Karpas-422 (cell line): Measurements from ENCODE around the gene DNAH6. TPM values are rescaled to one million over a fixed set of nuclear protein-coding genes. Genes with fewer than 3 reads are reported as not detected.

Experiments used
- DNase-seq: peaks from one replicate; pipeline ENCODE4 v3.0.0-alpha.2; 2015
- H2AFZ ChIP-seq: fragments of 200-600 bp; sonication (generic); 2 replicates; pipeline ENCODE4 v1.6.1; 2014; ENCODE audit warnings: antibody characterized with exemption, low read length, mixed read lengths
- H3K27ac ChIP-seq: fragments of 200-600 bp; sonication (generic); 2 replicates; pipeline ENCODE4 v1.5.1; 2014; ENCODE audit warnings: mild to moderate bottlenecking, low read length, moderate library complexity
- H3K27me3 ChIP-seq: fragments of 200-600 bp; sonication (generic); 2 replicates; pipeline ENCODE4 v1.6.1; 2014; ENCODE audit warnings: low read length, mixed read lengths
- H3K36me3 ChIP-seq: fragments of 200-600 bp; sonication (generic); 2 replicates; pipeline ENCODE4 v1.6.1; 2014; ENCODE audit warnings: low read length, mixed read lengths; ENCODE audit not compliant: insufficient read depth
- H3K4me1 ChIP-seq: fragments of 200-600 bp; sonication (generic); 2 replicates; pipeline ENCODE4 v1.6.1; 2014; ENCODE audit warnings: mild to moderate bottlenecking, low read length, mixed read lengths
- H3K4me2 ChIP-seq: fragments of 200-600 bp; sonication (generic); 2 replicates; pipeline ENCODE4 v1.6.1; 2014; ENCODE audit warnings: low read length, low read depth, mild to moderate bottlenecking; ENCODE audit not compliant: poor library complexity, severe bottlenecking
- H3K4me3 ChIP-seq: fragments of 200-600 bp; sonication (generic); 2 replicates; pipeline ENCODE4 v1.5.1; 2014; ENCODE audit warnings: mild to moderate bottlenecking, antibody characterized with exemption, low read length, mixed read lengths
- H3K79me2 ChIP-seq: fragments of 200-600 bp; sonication (generic); 2 replicates; pipeline ENCODE4 v1.6.1; 2014; ENCODE audit warnings: mild to moderate bottlenecking, low read length, mixed read lengths
- H3K9ac ChIP-seq: fragments of 200-600 bp; sonication (generic); 2 replicates; pipeline ENCODE4 v1.6.0; 2014; ENCODE audit warnings: low read length
- H3K9me2 ChIP-seq: fragments of 200-600 bp; sonication (generic), shearing (Covaris generic); replicated peaks from 2 replicates; pipeline ENCODE4 v1.6.0; 2014; ENCODE audit warnings: mild to moderate bottlenecking, low read length, moderate library complexity; ENCODE audit not compliant: insufficient read depth
- H3K9me3 ChIP-seq: fragments of 300-700, 200-600 bp; sonication (generic); 2 replicates; pipeline ENCODE4 v1.6.1; 2014; ENCODE audit warnings: low read length, mixed read lengths
- H4K20me1 ChIP-seq: fragments of 200-600 bp; sonication (generic); 2 replicates; pipeline ENCODE4 v1.6.1; 2014; ENCODE audit warnings: mild to moderate bottlenecking, antibody characterized with exemption, low read length, low read depth; ENCODE audit not compliant: insufficient read depth
- total RNA-seq: library from RNA; depleted of rRNA; stranded (reverse); fragments of >200 nt; shearing (Covaris generic); gene quantifications from 2 replicates; pipeline ENCODE4 v1.2.3, GENCODE V29; 2014; ENCODE audit warnings: low replicate concordance

Gene DNAH6
- total RNA-seq, 1 experiment from 2014 or later, result 0.15 TPM

DNA sequence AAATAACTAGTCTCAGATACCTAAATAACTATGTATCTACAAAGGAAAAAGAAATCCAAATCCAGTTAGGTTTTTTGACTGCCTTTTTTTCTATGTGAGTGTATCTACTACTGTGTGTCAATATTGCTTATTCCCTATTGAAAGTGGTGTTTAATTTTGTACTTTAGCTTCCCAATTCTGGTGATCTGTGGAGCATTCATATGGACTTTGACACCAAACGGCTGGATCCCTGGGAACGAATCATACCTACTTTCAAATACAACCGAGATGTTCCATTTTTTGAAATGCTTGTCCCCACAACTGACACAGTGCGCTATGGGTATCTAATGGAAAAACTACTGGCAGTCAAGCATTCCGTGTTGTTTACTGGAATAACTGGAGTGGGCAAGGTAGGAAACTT, 152.8 kb downstream of the DNAH6 start:
- Histone ChIP-seq H3K79me2 (no peaks in the 10 kb centered on the region), H4K20me1 (no peaks in the 10 kb centered on the region), H3K9me3 (no peaks in the 10 kb centered on the region), H3K4me2 (no peak overlapping the region), H3K4me3 (no peak overlapping the region), H3K27me3 (no peaks in the 10 kb centered on the region), H3K27ac (no peak overlapping the region), H3K4me1 (no peaks in the 10 kb centered on the region), H3K9ac (no peak overlapping the region), H2AFZ (no peak overlapping the region), H3K9me2 (no peaks in the 10 kb centered on the region), H3K36me3 (no peaks in the 10 kb centered on the region)
- no peak for DNase-seq

DNA sequence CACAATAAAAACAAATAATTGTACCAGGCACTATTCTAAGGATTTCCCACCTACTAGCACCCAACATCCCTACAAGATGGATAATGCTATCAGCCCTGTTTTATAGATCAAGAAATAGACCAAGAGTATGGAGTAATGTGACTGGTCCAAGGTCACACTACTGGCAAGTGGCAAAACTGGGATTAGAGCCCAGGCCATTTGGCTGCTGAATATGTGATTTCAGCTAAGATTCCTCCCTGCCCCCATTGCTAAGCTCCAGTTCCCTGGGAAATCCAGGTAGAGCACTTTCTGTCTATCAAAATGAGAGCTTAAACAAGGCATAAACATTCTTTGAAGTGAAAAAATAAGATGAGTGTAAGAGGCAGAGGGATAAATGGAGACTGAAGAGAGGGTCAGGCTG, 157.8 kb downstream of the DNAH6 start:
- Histone ChIP-seq H3K27ac (no peak overlapping the region), H4K20me1 (no peaks in the 10 kb centered on the region), H3K9me3 (no peaks in the 10 kb centered on the region), H3K9me2 (no peaks in the 10 kb centered on the region), H3K4me2 (no peak overlapping the region), H3K9ac (no peak overlapping the region), H3K4me3 (no peak overlapping the region), H3K4me1 (no peaks in the 10 kb centered on the region), H3K36me3 (no peaks in the 10 kb centered on the region), H3K27me3 (no peaks in the 10 kb centered on the region), H3K79me2 (no peaks in the 10 kb centered on the region), H2AFZ (no peak overlapping the region)
- DNase-seq, result no peak

DNA sequence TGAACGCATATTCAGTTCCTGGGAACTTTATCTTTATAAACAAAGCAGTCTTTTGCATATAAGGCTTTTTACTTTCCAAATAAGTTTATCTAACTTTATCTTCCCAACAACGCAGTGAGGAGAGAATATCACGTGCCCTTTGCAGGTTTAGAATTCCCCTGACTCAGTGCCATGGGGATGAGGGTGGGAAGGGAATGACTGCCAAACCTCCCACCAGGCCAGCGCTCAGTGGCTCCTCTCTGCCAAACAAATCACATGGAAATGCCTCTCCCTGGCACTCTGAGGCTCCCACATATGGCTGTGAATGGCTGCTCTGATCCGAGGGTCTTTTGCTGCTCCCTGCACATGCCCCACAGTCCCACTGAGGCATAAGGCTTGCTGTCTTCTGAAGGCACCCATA, 158.3 kb downstream of the DNAH6 start:
- no peaks in the 10 kb centered on the region for H3K36me3 ChIP-seq
- no peaks in the 10 kb centered on the region for H3K9me2 ChIP-seq

GRCh38 chr2:84676295-84676694, 160.0 kb downstream of the DNAH6 start:
- peak; percentile 32 for DNase-seq
- Histone ChIP-seq H3K4me1 (no peaks in the 10 kb centered on the region), H2AFZ (no peak overlapping the region), H3K36me3 (no peaks in the 10 kb centered on the region), H3K9ac (no peak overlapping the region), H3K9me2 (no peaks in the 10 kb centered on the region), H3K9me3 (no peaks in the 10 kb centered on the region), H3K27me3 (no peaks in the 10 kb centered on the region), H3K27ac (no peak overlapping the region), H3K4me2 (no peak overlapping the region), H3K79me2 (no peaks in the 10 kb centered on the region), H3K4me3 (no peak overlapping the region), H4K20me1 (no peaks in the 10 kb centered on the region)

More for the DNA sequence above, 158.3 kb downstream of the DNAH6 start:
- Histone ChIP-seq H3K4me3 (no peak overlapping the region), H3K79me2 (no peaks in the 10 kb centered on the region), H3K27ac (no peak overlapping the region), H3K4me2 (no peak overlapping the region), H2AFZ (no peak overlapping the region), H4K20me1 (no peaks in the 10 kb centered on the region), H3K27me3 (no peaks in the 10 kb centered on the region), H3K4me1 (no peaks in the 10 kb centered on the region), H3K9me3 (no peaks in the 10 kb centered on the region), H3K9ac (no peak overlapping the region)
- DNase-seq, result no peak

DNA sequence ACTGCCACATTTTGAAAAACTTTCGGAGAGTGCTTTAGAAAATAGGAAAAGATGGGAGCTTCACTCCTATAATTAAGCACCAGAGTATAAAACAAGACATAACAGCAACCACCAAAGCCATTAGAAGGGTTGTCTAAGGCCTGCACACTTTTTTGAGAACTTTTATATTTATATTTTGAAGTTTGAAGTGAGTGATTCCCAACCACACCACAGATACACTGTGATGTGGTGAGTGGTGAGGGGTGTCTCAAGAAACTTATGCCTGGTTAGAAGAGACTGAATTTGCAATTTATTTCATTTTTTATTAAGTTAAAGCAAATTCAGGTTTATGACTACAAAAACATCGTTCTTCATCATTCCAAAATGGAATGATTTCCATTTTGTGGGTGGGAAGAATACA, 161.9 kb downstream of the DNAH6 start:
- Histone ChIP-seq H3K4me2 (no peak overlapping the region), H3K4me3 (no peak overlapping the region), H3K9me2 (no peaks in the 10 kb centered on the region), H3K79me2 (no peaks in the 10 kb centered on the region), H3K9me3 (no peaks in the 10 kb centered on the region), H4K20me1 (no peaks in the 10 kb centered on the region), H3K27ac (no peak overlapping the region), H3K36me3 (no peaks in the 10 kb centered on the region), H3K27me3 (no peaks in the 10 kb centered on the region), H3K9ac (no peak overlapping the region), H2AFZ (no peak overlapping the region), H3K4me1 (no peaks in the 10 kb centered on the region)
- DNase-seq, result no peak

DNA sequence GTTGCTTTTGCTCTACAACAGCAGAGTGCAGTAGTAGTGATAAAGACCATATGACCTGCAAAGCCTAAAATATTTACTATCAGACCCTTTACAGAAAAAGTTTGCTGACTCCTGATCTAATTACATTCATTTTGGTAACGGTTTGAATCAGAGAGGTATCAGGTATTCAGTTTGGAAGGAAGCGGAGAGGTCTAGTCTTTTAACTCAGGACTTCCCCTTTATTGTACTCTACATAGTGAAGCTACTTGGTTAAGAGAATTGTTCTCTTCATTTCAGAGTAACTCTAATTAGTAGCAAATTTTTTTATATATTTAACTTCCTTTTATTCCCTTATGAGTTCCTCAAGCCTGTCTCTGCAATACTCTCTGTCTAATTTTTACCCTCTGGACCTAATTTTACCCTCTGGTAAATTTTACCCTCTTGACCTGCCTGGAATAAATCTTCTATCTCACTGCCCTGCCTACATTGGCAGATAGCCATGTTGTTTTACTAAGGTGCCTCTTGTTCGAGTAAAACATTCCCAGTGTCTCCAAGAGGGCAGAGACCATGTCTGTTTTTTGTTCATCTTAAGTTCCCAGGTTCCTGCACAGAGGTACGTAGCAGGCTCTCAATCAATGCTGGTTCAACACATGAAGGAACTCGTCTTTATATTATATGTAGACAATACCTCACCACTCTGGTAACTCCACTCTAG, 170.6 kb downstream of the DNAH6 start:
- no peak overlapping the region for H3K4me3 ChIP-seq
- no peaks in the 10 kb centered on the region for H3K9me3 ChIP-seq
- no peaks in the 10 kb centered on the region for H3K4me1 ChIP-seq
- H3K27me3 ChIP-seq, result no peaks in the 10 kb centered on the region
- H4K20me1 ChIP-seq, result no peaks in the 10 kb centered on the region
- no peak for DNase-seq
- H3K27ac ChIP-seq, result no peak overlapping the region
- H3K9ac ChIP-seq, result no peak overlapping the region
- no peak overlapping the region for H2AFZ ChIP-seq
- H3K36me3 ChIP-seq, result no peaks in the 10 kb centered on the region
- no peaks in the 10 kb centered on the region for H3K9me2 ChIP-seq
- no peaks in the 10 kb centered on the region for H3K79me2 ChIP-seq
- no peak overlapping the region for H3K4me2 ChIP-seq

DNA sequence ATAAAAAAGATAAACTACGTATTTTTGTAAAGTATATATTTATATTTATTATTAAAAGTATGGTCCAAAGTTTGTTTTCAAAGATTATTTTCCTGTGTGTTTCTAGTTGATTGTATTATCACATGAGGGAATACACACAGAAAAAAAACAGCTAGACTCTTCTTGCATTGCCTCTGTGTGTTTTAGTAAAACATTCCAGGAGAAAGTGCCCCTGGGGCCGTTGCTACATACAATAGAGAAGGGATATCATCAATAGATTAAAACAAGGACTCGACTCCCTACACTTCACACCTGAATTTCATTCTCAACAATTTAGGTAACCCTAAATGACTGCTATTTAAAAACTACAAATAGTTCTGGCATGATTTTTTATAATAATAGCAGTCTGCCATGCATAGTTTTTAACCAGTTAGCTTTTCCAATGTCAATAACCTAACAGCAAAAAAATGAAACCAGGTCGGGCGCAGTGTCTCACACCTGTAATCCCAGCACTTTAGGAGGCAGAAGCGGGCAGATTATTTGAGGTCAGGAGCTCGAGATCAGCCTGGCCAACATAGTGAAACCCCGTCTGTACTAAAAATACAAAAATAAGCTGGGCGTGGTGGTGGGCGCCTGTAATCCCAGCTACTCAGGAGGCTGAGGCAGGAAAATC, 171.3 kb downstream of the DNAH6 start:
- H2AFZ ChIP-seq, result no peak overlapping the region
- no peaks in the 10 kb centered on the region for H3K27me3 ChIP-seq
- no peak overlapping the region for H3K4me3 ChIP-seq
- no peaks in the 10 kb centered on the region for H3K9me3 ChIP-seq
- H3K9ac ChIP-seq, result no peak overlapping the region
- no peaks in the 10 kb centered on the region for H3K79me2 ChIP-seq
- H3K27ac ChIP-seq, result no peak overlapping the region
- H3K4me2 ChIP-seq, result no peak overlapping the region
- DNase-seq, result no peak
- no peaks in the 10 kb centered on the region for H3K9me2 ChIP-seq
- H3K36me3 ChIP-seq, result no peaks in the 10 kb centered on the region
- no peaks in the 10 kb centered on the region for H4K20me1 ChIP-seq
- H3K4me1 ChIP-seq, result no peaks in the 10 kb centered on the region

GRCh38 chr2:84690225-84690624, 173.9 kb downstream of the DNAH6 start:
- Histone ChIP-seq H3K4me3 (no peak overlapping the region), H3K79me2 (no peaks in the 10 kb centered on the region), H3K9me2 (no peaks in the 10 kb centered on the region), H3K9me3 (no peaks in the 10 kb centered on the region), H3K9ac (no peak overlapping the region), H4K20me1 (no peaks in the 10 kb centered on the region), H3K27ac (no peak overlapping the region), H2AFZ (no peak overlapping the region), H3K4me1 (no peaks in the 10 kb centered on the region), H3K27me3 (no peaks in the 10 kb centered on the region), H3K36me3 (no peaks in the 10 kb centered on the region), H3K4me2 (no peak overlapping the region)
- DNase-seq, result no peak
